ENCODE measurements around the gene LAYN. TPM values are rescaled to one million over a fixed set of nuclear protein-coding genes. Genes with fewer than 3 reads are reported as not detected.
A peak's percentile ranks its signal among the peaks of the same experiment; 100 is the strongest.

LAYN gene
- polyA plus RNA-seq, 1 of the 3 experiments (the other 2 are of a cell fraction) = 366 TPM

DNA sequence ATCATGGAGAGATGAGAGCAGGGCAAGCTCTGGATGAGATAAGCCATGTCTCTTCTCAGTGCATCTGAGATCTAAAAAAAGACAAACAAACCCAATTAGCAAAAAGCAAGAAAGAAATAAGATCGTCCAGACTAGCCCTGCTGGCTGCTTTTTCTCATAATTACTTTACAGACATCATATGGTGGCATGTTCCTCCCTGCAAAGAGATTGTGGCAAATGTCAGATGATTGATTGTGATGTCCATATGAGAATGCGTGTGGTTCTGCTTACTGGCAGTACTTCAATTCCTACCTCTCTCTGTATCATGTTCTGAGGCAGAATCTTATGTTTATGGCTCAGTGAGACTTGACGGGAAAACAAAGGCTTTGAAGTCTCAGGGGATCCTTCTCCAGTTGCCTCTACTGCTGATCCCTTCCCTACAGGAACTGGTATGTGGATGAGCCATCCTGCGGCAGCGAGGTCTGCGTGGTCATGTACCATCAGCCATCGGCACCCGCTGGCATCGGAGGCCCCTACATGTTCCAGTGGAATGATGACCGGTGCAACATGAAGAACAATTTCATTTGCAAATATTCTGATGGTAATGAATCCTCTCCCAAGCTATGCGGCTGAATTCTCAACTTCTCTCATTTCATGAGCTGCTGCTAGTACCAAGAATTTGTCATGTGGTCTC, 8.8 kb downstream of the LAYN start:
- peak overlapping the region; percentile 36 for H3K9ac ChIP-seq
- CTCF ChIA-PET = interaction anchor here (1.1 to 1.7 kb wide), 4 partner anchors 15 to 233 kb away, joined by 3 to 4 read pairs (median 4); no protein-coding TSS in a partner anchor
- DNase-seq = peak; percentile 51
- no peaks in the 10 kb centered on the region for H4K20me1 ChIP-seq (ENCODE audit: insufficient read depth)
- no peaks in the 10 kb centered on the region for H3K9me2 ChIP-seq
- H3F3A ChIP-seq (replicated peaks; ENCODE audit: insufficient read depth) = peaks cover 70% of the 10 kb centered on the region
- H3K36me3 ChIP-seq (replicated peaks in 1 of 2; ENCODE audit: control insufficient read depth in 1 of 2, insufficient read depth in 2 of 2, low read length in 1 of 2) = peaks cover 76 to 91% of the 10 kb centered on the region in 2 experiments
- peak overlapping the region; percentile 55 for H3K4me2 ChIP-seq
- POLR2A ChIA-PET = interaction anchor here (0.6 kb wide), 1 partner anchor 12 kb away, joined by 3 read pairs; no protein-coding TSS in a partner anchor
- peaks cover 85% of the 10 kb centered on the region; the same call in 1 of the 2 replicates for H3K79me2 ChIP-seq (ENCODE audit: insufficient read depth)
- H3K27ac ChIP-seq (ENCODE audit: low read depth in 2 of 2, low read length in 1 of 2) = peak overlapping the region; percentile 94 to 99
- no peak overlapping the region for H2AFZ ChIP-seq (ENCODE audit: low read depth)
- H3K4me3 ChIP-seq (ENCODE audit: low read depth in 2 of 2, low read length in 1 of 2) = no peak overlapping the region
- no peaks in the 10 kb centered on the region for H3K9me3 ChIP-seq
- 44% methylated on average over 11 of the region's 11 CpGs for WGBS (ENCODE audit: low lambda C conversion rate)
- peaks cover 36 to 37% of the 10 kb centered on the region in 2 experiments for H3K4me1 ChIP-seq (ENCODE audit: control insufficient read depth in 1 of 2, insufficient read depth in 2 of 2, low read depth in 1 of 2, low read length in 1 of 2)
- H3K27me3 ChIP-seq (ENCODE audit: insufficient read depth) = no peaks in the 10 kb centered on the region
- TF ChIP-seq GATA2 (CRISPR knock-in tag; IDR thresholded peaks at IDR 0.05) (peak; percentile 80), CHD2 (IDR thresholded peaks at IDR 0.05; ENCODE audit: low read length, partially characterized antibody) (peak; percentile 36), NFIC (IDR thresholded peaks at IDR 0.05; ENCODE audit: borderline replicate concordance) (no peak), SMC3 (IDR thresholded peaks at IDR 0.05; ENCODE audit: low read depth, low read length) (no peak), CTCF (IDR thresholded peaks at IDR 0.05) (no peak), FOSL2 (IDR thresholded peaks at IDR 0.05; ENCODE audit: borderline replicate concordance, low read depth) (no peak), MXI1 (IDR thresholded peaks at IDR 0.05; ENCODE audit: low read depth, low read length) (no peak), MEF2A (IDR thresholded peaks at IDR 0.05; ENCODE audit: borderline replicate concordance, low read depth) (no peak), GABPA (IDR thresholded peaks at IDR 0.05; ENCODE audit: low read depth) (no peak), RAD21 (IDR thresholded peaks at IDR 0.05; ENCODE audit: low read length) (no peak), FOXM1 (IDR thresholded peaks at IDR 0.05; ENCODE audit: low read depth) (peak; percentile 63), NRF1 (IDR thresholded peaks at IDR 0.05; ENCODE audit: low read depth, low read length) (no peak), POLR2AphosphoS5 (IDR thresholded peaks at IDR 0.05; ENCODE audit: low read depth, low read length) (peak; percentile 87), RFX5 (IDR thresholded peaks at IDR 0.05; ENCODE audit: low read length) (no peak), SIN3A (IDR thresholded peaks at IDR 0.05; ENCODE audit: borderline replicate concordance, low read depth, low read length) (no peak), JUND (IDR thresholded peaks at IDR 0.05) (peak; percentile 52; the same call in 1 of the 2 replicates), RCOR1 (IDR thresholded peaks at IDR 0.05; ENCODE audit: low read length) (peak; percentile 98), ELF1 (IDR thresholded peaks at IDR 0.05) (no peak), TCF12 (IDR thresholded peaks at IDR 0.05) (peak; percentile 90), EP300 (IDR thresholded peaks at IDR 0.05; ENCODE audit: borderline replicate concordance in 1 of 2, low read depth in 1 of 2, low read length in 1 of 2) (peak in 1 of 2 experiments; percentile 91), RXRA (IDR thresholded peaks at IDR 0.05; ENCODE audit: borderline replicate concordance, low read depth) (no peak)
- TF ChIP-seq, protein P1, sequence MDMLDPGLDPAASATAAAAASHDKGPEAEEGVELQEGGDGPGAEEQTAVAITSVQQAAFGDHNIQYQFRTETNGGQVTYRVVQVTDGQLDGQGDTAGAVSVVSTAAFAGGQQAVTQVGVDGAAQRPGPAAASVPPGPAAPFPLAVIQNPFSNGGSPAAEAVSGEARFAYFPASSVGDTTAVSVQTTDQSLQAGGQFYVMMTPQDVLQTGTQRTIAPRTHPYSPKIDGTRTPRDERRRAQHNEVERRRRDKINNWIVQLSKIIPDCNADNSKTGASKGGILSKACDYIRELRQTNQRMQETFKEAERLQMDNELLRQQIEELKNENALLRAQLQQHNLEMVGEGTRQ (IDR thresholded peaks at IDR 0.05; ENCODE audit: borderline replicate concordance, low read depth, low read length) = no peak
- TF ChIP-seq, protein P2, sequence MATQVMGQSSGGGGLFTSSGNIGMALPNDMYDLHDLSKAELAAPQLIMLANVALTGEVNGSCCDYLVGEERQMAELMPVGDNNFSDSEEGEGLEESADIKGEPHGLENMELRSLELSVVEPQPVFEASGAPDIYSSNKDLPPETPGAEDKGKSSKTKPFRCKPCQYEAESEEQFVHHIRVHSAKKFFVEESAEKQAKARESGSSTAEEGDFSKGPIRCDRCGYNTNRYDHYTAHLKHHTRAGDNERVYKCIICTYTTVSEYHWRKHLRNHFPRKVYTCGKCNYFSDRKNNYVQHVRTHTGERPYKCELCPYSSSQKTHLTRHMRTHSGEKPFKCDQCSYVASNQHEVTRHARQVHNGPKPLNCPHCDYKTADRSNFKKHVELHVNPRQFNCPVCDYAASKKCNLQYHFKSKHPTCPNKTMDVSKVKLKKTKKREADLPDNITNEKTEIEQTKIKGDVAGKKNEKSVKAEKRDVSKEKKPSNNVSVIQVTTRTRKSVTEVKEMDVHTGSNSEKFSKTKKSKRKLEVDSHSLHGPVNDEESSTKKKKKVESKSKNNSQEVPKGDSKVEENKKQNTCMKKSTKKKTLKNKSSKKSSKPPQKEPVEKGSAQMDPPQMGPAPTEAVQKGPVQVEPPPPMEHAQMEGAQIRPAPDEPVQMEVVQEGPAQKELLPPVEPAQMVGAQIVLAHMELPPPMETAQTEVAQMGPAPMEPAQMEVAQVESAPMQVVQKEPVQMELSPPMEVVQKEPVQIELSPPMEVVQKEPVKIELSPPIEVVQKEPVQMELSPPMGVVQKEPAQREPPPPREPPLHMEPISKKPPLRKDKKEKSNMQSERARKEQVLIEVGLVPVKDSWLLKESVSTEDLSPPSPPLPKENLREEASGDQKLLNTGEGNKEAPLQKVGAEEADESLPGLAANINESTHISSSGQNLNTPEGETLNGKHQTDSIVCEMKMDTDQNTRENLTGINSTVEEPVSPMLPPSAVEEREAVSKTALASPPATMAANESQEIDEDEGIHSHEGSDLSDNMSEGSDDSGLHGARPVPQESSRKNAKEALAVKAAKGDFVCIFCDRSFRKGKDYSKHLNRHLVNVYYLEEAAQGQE (IDR thresholded peaks at IDR 0.05; ENCODE audit: low read depth, low read length) = no peak
- TF ChIP-seq, protein P3, sequence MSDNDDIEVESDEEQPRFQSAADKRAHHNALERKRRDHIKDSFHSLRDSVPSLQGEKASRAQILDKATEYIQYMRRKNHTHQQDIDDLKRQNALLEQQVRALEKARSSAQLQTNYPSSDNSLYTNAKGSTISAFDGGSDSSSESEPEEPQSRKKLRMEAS (IDR thresholded peaks at IDR 0.05; ENCODE audit: low read depth) = peak; percentile 11; the same call in 1 of the 2 replicates
- TF ChIP-seq, protein P4, sequence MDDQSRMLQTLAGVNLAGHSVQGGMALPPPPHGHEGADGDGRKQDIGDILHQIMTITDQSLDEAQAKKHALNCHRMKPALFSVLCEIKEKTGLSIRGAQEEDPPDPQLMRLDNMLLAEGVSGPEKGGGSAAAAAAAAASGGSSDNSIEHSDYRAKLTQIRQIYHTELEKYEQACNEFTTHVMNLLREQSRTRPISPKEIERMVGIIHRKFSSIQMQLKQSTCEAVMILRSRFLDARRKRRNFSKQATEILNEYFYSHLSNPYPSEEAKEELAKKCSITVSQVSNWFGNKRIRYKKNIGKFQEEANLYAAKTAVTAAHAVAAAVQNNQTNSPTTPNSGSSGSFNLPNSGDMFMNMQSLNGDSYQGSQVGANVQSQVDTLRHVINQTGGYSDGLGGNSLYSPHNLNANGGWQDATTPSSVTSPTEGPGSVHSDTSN (IDR thresholded peaks at IDR 0.05) = peak; percentile 93
- TF ChIP-seq, protein P5, sequence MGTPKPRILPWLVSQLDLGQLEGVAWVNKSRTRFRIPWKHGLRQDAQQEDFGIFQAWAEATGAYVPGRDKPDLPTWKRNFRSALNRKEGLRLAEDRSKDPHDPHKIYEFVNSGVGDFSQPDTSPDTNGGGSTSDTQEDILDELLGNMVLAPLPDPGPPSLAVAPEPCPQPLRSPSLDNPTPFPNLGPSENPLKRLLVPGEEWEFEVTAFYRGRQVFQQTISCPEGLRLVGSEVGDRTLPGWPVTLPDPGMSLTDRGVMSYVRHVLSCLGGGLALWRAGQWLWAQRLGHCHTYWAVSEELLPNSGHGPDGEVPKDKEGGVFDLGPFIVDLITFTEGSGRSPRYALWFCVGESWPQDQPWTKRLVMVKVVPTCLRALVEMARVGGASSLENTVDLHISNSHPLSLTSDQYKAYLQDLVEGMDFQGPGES (IDR thresholded peaks at IDR 0.05; ENCODE audit: low read depth, low read length) = no peak
